Natural killer cell (primary cell): ENCODE data around the gene CYSLTR2. TPM values are rescaled to one million over a fixed set of nuclear protein-coding genes. Genes with fewer than 3 reads are reported as not detected.

Source experiments
- ATAC-seq, 3 donors: fragments of 150-1000 bp in 2 of 3; fragments of 200-7000 bp in 1 of 3; cut with Tn5 transposase; 1 replicate in 1 of 3; 2 replicates in 2 of 3; pipeline ENCODE4 v1.10.0; 2021; ENCODE audit warnings: mild to moderate bottlenecking in 2 of 3, moderate library complexity in 2 of 3
- DNase-seq, 2 donors: peaks; one replicate each; pipeline versions ENCODE4 v3.0.0 to v3.0.0-alpha.2; 2013 to 2021; ENCODE audit warnings: mixed read lengths in 1 of 2
- H3K27ac ChIP-seq: one replicate; pipeline ENCODE4 v1.5.1; 2013; ENCODE audit warnings: mild to moderate bottlenecking, low read length
- H3K27me3 ChIP-seq: one replicate; pipeline ENCODE4 v1.6.1; 2013; ENCODE audit warnings: low read length; ENCODE audit not compliant: control insufficient read depth, insufficient read depth
- H3K36me3 ChIP-seq: one replicate; pipeline ENCODE4 v1.6.1; 2013; ENCODE audit warnings: low read length; ENCODE audit not compliant: control insufficient read depth, insufficient read depth
- H3K4me1 ChIP-seq: one replicate; pipeline ENCODE4 v1.6.1; 2013; ENCODE audit warnings: low read length; ENCODE audit not compliant: control insufficient read depth, insufficient read depth
- H3K4me3 ChIP-seq: one replicate; pipeline ENCODE4 v1.5.1; 2013; ENCODE audit warnings: low read length
- H3K9me3 ChIP-seq: one replicate; pipeline ENCODE4 v1.6.1; 2013; ENCODE audit warnings: low read length; ENCODE audit not compliant: control insufficient read depth, insufficient read depth
- H3K27ac Mint-ChIP-seq, 2 donors: one replicate each; pipeline ENCODE4 v1.8.0; 2022; ENCODE audit warnings: mild to moderate bottlenecking in 2 of 2, mixed read lengths in 2 of 2, moderate library complexity in 1 of 2
- H3K27me3 Mint-ChIP-seq, 2 donors: one replicate each; pipeline ENCODE4 v1.8.0; 2022; ENCODE audit warnings: low read depth in 2 of 2, mixed read lengths in 2 of 2
- H3K36me3 Mint-ChIP-seq: one replicate; pipeline ENCODE4 v1.8.0; 2022; ENCODE audit warnings: mixed read lengths
- H3K4me1 Mint-ChIP-seq, 2 donors: one replicate each; pipeline ENCODE4 v1.8.0; 2022; ENCODE audit warnings: mixed read lengths in 2 of 2
- H3K4me3 Mint-ChIP-seq: one replicate; pipeline ENCODE4 v1.8.0; 2022; ENCODE audit warnings: mild to moderate bottlenecking, moderate library complexity, mixed read lengths
- H3K9me3 Mint-ChIP-seq, 2 donors: one replicate each; pipeline ENCODE4 v1.8.0; 2022; ENCODE audit warnings: mixed read lengths in 2 of 2
- WGBS: methylation state at CpG from one replicate; pipeline ENCODE4 v1.1.7; 2013; ENCODE audit warnings: missing lambda C conversion rate; ENCODE audit not compliant: insufficient coverage; 5-methylcytosine and 5-hydroxymethylcytosine counted together
- intact Hi-C: fragments of 100-400 bp; cut with micrococcal nuclease; formaldehyde crosslinking; loops from one replicate; pipeline ENCODE4 v1.14.2; 2022
- total RNA-seq, 4 donors: library from RNA; stranded (reverse); fragments of 120-200 nt in 1 of 4; gene quantifications; one replicate each; pipeline versions ENCODE4 v1.2.3 to v1.2.4, GENCODE V29; 2013 to 2022
- TF ChIP-seq, protein P1 (sequence below): fragments of 200-600 bp; IDR thresholded peaks from one replicate; pipeline ENCODE4 v1.8.0; 2022; ENCODE audit warnings: antibody characterized with exemption

CYSLTR2 gene
- total RNA-seq, 3 donors from 2014 or later (not counting 1 experiment from before 2014, with no cell fraction given): 5.3 to 8.6 (median 7.9) TPM

DNA sequence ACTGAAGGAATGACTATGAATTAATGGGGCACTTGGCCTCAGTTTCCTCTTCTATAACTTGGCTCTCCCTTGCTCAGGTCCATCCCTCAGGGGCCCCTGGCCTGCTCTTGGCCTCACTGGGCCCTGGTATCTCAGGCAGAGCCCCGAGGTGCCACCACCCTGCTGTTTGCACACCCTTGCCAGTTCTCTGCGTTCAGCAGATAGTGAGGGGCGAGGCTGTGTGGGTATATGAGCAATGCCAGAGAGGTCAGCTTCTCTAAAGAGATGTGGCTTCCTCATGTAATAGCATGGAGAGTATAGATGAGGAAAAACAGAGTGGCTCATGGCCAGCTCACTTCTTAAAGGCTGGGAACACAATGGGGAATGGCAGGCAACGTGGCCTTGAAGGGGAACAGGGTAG is 76.1 kb downstream of the CYSLTR2 start:
- H3K36me3 ChIP-seq: no peaks in the 10 kb centered on the region
- intact Hi-C loops: loop anchor here (10.0 kb wide), 1 partner anchor 85 kb away; no protein-coding TSS in a partner anchor
- 88% methylated on average over 4 of the region's 4 CpGs for WGBS
- H3K4me3 ChIP-seq: no peak overlapping the region
- H3K4me1 ChIP-seq: peaks cover 4% of the 10 kb centered on the region
- H3K27ac ChIP-seq: no peak overlapping the region
- Mint-ChIP-seq H3K27me3 (peaks cover 0 to 5% of the 10 kb centered on the region in 2 donors), H3K4me3 (no peak overlapping the region), H3K9me3 (no peaks in the 10 kb centered on the region), H3K27ac (peak overlapping the region in 1 of 2 donors; percentile 27), H3K36me3 (no peaks in the 10 kb centered on the region), H3K4me1 (peaks cover 9 to 10% of the 10 kb centered on the region in 2 donors)
- no peak for DNase-seq
- no peaks in the 10 kb centered on the region for H3K9me3 ChIP-seq
- TF ChIP-seq, protein P1, sequence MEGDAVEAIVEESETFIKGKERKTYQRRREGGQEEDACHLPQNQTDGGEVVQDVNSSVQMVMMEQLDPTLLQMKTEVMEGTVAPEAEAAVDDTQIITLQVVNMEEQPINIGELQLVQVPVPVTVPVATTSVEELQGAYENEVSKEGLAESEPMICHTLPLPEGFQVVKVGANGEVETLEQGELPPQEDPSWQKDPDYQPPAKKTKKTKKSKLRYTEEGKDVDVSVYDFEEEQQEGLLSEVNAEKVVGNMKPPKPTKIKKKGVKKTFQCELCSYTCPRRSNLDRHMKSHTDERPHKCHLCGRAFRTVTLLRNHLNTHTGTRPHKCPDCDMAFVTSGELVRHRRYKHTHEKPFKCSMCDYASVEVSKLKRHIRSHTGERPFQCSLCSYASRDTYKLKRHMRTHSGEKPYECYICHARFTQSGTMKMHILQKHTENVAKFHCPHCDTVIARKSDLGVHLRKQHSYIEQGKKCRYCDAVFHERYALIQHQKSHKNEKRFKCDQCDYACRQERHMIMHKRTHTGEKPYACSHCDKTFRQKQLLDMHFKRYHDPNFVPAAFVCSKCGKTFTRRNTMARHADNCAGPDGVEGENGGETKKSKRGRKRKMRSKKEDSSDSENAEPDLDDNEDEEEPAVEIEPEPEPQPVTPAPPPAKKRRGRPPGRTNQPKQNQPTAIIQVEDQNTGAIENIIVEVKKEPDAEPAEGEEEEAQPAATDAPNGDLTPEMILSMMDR: no peak
- no peaks in the 10 kb centered on the region for H3K27me3 ChIP-seq
- ATAC-seq: no peak

DNA sequence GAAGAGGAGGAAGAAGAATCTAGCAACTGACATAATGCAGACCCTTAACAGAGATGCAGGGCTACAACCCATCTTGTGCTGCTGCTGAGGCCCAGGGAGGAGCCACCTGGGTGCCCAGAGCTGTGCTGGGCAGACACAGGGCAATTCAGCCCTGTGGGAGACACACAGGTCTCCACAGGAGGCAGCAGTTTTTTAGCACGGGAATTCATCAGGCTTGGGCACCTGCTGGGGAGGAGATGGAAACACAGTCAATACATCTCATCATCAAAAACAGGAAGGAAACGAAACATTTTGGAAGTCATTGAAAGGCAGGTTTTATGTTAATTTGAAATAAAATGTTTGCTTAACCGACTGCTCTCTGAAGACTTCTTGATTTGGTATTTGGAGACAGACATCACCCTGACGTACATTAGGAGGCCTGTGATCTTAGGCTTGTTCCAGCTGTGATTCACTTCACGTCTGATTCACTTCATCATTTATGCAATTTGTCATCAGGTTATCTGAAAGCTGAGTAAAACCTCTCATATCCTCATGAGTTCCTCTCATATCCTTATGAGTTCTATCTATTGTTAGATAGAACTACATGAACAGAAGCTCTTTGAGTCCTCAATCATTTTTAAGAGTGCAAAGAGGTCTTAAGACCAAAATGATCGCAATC is 77.4 kb downstream of the CYSLTR2 start:
- no peaks in the 10 kb centered on the region for H3K9me3 ChIP-seq
- no peak overlapping the region for H3K27ac ChIP-seq
- DNase-seq (no peak), ATAC-seq (no peak)
- Mint-ChIP-seq H3K27ac (no peak overlapping the region), H3K4me1 (peaks cover 9 to 10% of the 10 kb centered on the region in 2 donors), H3K9me3 (no peaks in the 10 kb centered on the region), H3K27me3 (peaks cover 0 to 6% of the 10 kb centered on the region in 2 donors), H3K36me3 (no peaks in the 10 kb centered on the region), H3K4me3 (peak overlapping the region; percentile 81)
- no peak overlapping the region for H3K4me3 ChIP-seq
- TF ChIP-seq, protein P1: no peak
- 78% methylated on average over 5 of the region's 6 CpGs for WGBS
- H3K27me3 ChIP-seq: no peaks in the 10 kb centered on the region
- peaks cover 4% of the 10 kb centered on the region for H3K4me1 ChIP-seq
- intact Hi-C loops: loop anchor here (10.0 kb wide), 1 partner anchor 86 kb away; no protein-coding TSS in a partner anchor
- H3K36me3 ChIP-seq: no peaks in the 10 kb centered on the region

DNA sequence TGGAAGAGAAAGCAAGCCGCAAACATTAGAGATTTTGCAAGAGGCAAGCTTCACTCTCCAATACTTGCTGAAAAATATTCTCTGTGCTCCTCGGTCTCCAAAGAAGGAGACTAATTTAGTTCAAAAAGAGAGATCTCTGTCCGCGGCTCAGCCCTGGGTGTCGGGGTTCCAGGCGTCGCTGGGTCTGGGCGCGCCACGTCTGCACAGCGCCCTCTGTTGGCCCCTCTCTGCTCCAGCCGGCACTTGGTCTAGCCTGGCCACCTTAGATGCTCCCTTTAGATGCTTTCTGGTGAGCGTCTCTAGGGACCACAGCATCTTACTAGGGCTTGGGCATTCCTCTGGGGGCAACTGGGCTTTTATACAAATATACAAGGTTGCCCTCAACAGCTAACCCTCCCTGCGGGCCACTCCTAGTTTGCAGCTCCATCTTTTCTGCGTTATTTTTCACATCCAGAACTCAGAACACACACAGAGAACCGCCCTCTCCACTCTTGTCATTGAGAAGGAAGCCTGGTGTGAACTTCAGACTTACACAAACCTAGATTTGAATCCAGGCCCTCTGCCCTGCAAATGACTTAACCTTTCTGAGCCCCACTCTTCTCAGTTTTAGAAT is 78.3 kb downstream of the CYSLTR2 start:
- Mint-ChIP-seq H3K27ac (peak overlapping the region in 1 of 2 donors; percentile 39), H3K4me3 (peak overlapping the region; percentile 81), H3K36me3 (no peaks in the 10 kb centered on the region), H3K27me3 (peaks cover 0 to 6% of the 10 kb centered on the region in 2 donors), H3K4me1 (peaks cover 9 to 10% of the 10 kb centered on the region in 2 donors), H3K9me3 (no peaks in the 10 kb centered on the region)
- Histone ChIP-seq H3K9me3 (no peaks in the 10 kb centered on the region), H3K36me3 (no peaks in the 10 kb centered on the region), H3K4me3 (no peak overlapping the region), H3K27ac (no peak overlapping the region), H3K27me3 (no peaks in the 10 kb centered on the region), H3K4me1 (peaks cover 4% of the 10 kb centered on the region)
- TF ChIP-seq, protein P1: peak; percentile 82
- intact Hi-C loops: loop anchor here (1.0 to 10.0 kb wide), 3 partner anchors 87 to 398 kb away; no protein-coding TSS in a partner anchor
- 34% methylated on average over 16 of the region's 16 CpGs for WGBS
- DNase-seq (peak; percentile 51 to 78), ATAC-seq (peak; percentile 84 to 98 (median 92))
